HepG2 (cell line): ENCODE results near the gene ARHGDIA. TPM values are rescaled to one million over a fixed set of nuclear protein-coding genes. Genes with fewer than 3 reads are reported as not detected.
A peak's percentile ranks its signal among the peaks of the same experiment; 100 is the strongest.

Experiments
- BRD4 ChIP-seq: sonication (generic); formaldehyde crosslinking; IDR thresholded peaks from 2 replicates; pipeline ENCODE4 v1.4.0; 2020; ENCODE audit warnings: missing genetic modification reagents
- CBX5 ChIP-seq: sonication (generic); formaldehyde crosslinking; IDR thresholded peaks from 2 replicates; pipeline ENCODE4 v1.4.0; 2020; ENCODE audit warnings: missing genetic modification reagents, borderline replicate concordance
- CC2D1A ChIP-seq: sonication (generic); formaldehyde crosslinking; IDR thresholded peaks from 2 replicates; pipeline ENCODE4 v1.8.1; 2023; ENCODE audit warnings: mild to moderate bottlenecking, missing genetic modification reagents
- CENPX ChIP-seq: sonication (generic); formaldehyde crosslinking; IDR thresholded peaks from 2 replicates; pipeline ENCODE4 v1.9.0; 2021; ENCODE audit warnings: mild to moderate bottlenecking, missing genetic modification reagents, moderate library complexity
- ELF4 ChIP-seq: sonication (generic); formaldehyde crosslinking; IDR thresholded peaks from 2 replicates; pipeline ENCODE4 v1.5.0; 2020; ENCODE audit warnings: missing genetic modification reagents, mild to moderate bottlenecking, moderate library complexity, borderline replicate concordance
- GLI4 ChIP-seq: sonication (generic); formaldehyde crosslinking; IDR thresholded peaks from 2 replicates; pipeline ENCODE4 v1.5.1; 2020; ENCODE audit warnings: missing genetic modification reagents, mild to moderate bottlenecking, moderate library complexity, borderline replicate concordance
- HNRNPUL1 ChIP-seq: fragments of 200-400 bp; formaldehyde crosslinking; IDR thresholded peaks from 2 replicates; pipeline ENCODE4 v1.6.1; 2017; ENCODE audit warnings: low read depth, mild to moderate bottlenecking, low read length, moderate library complexity
- JUND ChIP-seq: sonication (generic); formaldehyde crosslinking; IDR thresholded peaks from 2 replicates; pipeline ENCODE4 v1.8.0; 2022; ENCODE audit warnings: mild to moderate bottlenecking, missing genetic modification reagents
- MYC ChIP-seq: sonication (generic); formaldehyde crosslinking; IDR thresholded peaks from 2 replicates; pipeline ENCODE4 v1.9.0; 2021; ENCODE audit warnings: missing genetic modification reagents, borderline replicate concordance
- NRL ChIP-seq: sonication (generic); formaldehyde crosslinking; IDR thresholded peaks from 2 replicates; pipeline ENCODE4 v1.5.0; 2020; ENCODE audit warnings: missing genetic modification reagents, mild to moderate bottlenecking, moderate library complexity, borderline replicate concordance
- RARG ChIP-seq: sonication (generic); formaldehyde crosslinking; IDR thresholded peaks from 2 replicates; pipeline ENCODE4 v1.4.0; 2020; ENCODE audit warnings: low read depth, mild to moderate bottlenecking, missing genetic modification reagents
- SAFB2 ChIP-seq: sonication (generic); formaldehyde crosslinking; IDR thresholded peaks from 2 replicates; pipeline ENCODE4 v1.5.1; 2020; ENCODE audit warnings: missing genetic modification reagents, low read depth, mild to moderate bottlenecking, borderline replicate concordance
- SMAD9 ChIP-seq: sonication (generic); formaldehyde crosslinking; IDR thresholded peaks from 2 replicates; pipeline ENCODE4 v1.5.1; 2020; ENCODE audit warnings: mild to moderate bottlenecking, missing genetic modification reagents
- TRIM24 ChIP-seq: sonication (generic); formaldehyde crosslinking; IDR thresholded peaks from 2 replicates; pipeline ENCODE4 v1.8.0; 2022; ENCODE audit warnings: mild to moderate bottlenecking, missing genetic modification reagents
- YY1 ChIP-seq: IDR thresholded peaks from 2 replicates; pipeline ENCODE4 v1.6.1; 2011; ENCODE audit warnings: low read length, low read depth, moderate library complexity, mild to moderate bottlenecking; ENCODE audit not compliant: insufficient read depth, insufficient replicate concordance
- ZNF121 ChIP-seq: sonication (generic); formaldehyde crosslinking; IDR thresholded peaks from 2 replicates; pipeline ENCODE4 v1.5.0; 2020; ENCODE audit warnings: mild to moderate bottlenecking, missing genetic modification reagents
- ZNF333 ChIP-seq: sonication (generic); formaldehyde crosslinking; IDR thresholded peaks from 2 replicates; pipeline ENCODE4 v1.4.0; 2020; ENCODE audit warnings: mild to moderate bottlenecking, missing genetic modification reagents, borderline replicate concordance
- ZNF414 ChIP-seq: sonication (generic); formaldehyde crosslinking; IDR thresholded peaks from 2 replicates; pipeline ENCODE4 v1.5.0; 2020; ENCODE audit warnings: missing genetic modification reagents
- ZNF512B ChIP-seq: sonication (generic); formaldehyde crosslinking; IDR thresholded peaks from 2 replicates; pipeline ENCODE4 v1.5.1; 2020; ENCODE audit warnings: missing genetic modification reagents, mild to moderate bottlenecking, borderline replicate concordance
- ZNF543 ChIP-seq: sonication (generic); formaldehyde crosslinking; IDR thresholded peaks from 2 replicates; pipeline ENCODE4 v1.4.0; 2020; ENCODE audit warnings: mild to moderate bottlenecking, missing genetic modification reagents
- ZNF546 ChIP-seq: sonication (generic); formaldehyde crosslinking; conservative IDR thresholded peaks from 2 replicates; pipeline ENCODE4 v1.8.1; 2023; ENCODE audit warnings: mild to moderate bottlenecking, missing genetic modification reagents
- ZNF563 ChIP-seq: sonication (generic); formaldehyde crosslinking; IDR thresholded peaks from 2 replicates; pipeline ENCODE4 v1.8.0; 2022; ENCODE audit warnings: mild to moderate bottlenecking, moderate library complexity, missing genetic modification reagents
- ZNF576 ChIP-seq: sonication (generic); formaldehyde crosslinking; IDR thresholded peaks from 2 replicates; pipeline ENCODE4 v1.4.0; 2020; ENCODE audit warnings: mild to moderate bottlenecking, missing genetic modification reagents
- ZNF691 ChIP-seq: sonication (generic); formaldehyde crosslinking; IDR thresholded peaks from 2 replicates; pipeline ENCODE4 v1.4.0; 2020; ENCODE audit warnings: missing genetic modification reagents, low read depth, mild to moderate bottlenecking, borderline replicate concordance
- ZNF703 ChIP-seq: sonication (generic); formaldehyde crosslinking; IDR thresholded peaks from 2 replicates; pipeline ENCODE4 v1.5.1; 2020; ENCODE audit warnings: missing genetic modification reagents, mild to moderate bottlenecking, moderate library complexity, borderline replicate concordance
- polyA plus RNA-seq, 8 experiments: library from polyadenylated mRNA; depleted of rRNA in 3 of 8; stranded (reverse) in 7 of 8; unstranded in 1 of 8; fragments of >200 nt; fragmentation: Illumina TruSeq in 4 of 8; extraction: Trizol in 4 of 8; gene quantifications; 2 replicates each; pipeline versions ENCODE4 v1.2.1 to v1.2.3, GENCODE V29; 2011 to 2016; ENCODE audit warnings: low read depth in 4 of 8, missing spikeins in 1 of 8, mixed read lengths in 1 of 8; ENCODE audit not compliant: insufficient read depth in 1 of 8
- total RNA-seq, 5 experiments: library from RNA; depleted of rRNA; stranded (reverse); fragments of >200 nt; fragmentation: Illumina TruSeq; extraction: Trizol; gene quantifications; 2 replicates each; pipeline ENCODE4 v1.2.3, GENCODE V29; 2016; ENCODE audit warnings: low read depth in 1 of 5

ARHGDIA gene
- total and polyA plus RNA-seq, 2 of the 13 experiments (the other 11 are each of a cell fraction or from before 2014, with no cell fraction given), result 40.0 to 64.0 TPM

DNA sequence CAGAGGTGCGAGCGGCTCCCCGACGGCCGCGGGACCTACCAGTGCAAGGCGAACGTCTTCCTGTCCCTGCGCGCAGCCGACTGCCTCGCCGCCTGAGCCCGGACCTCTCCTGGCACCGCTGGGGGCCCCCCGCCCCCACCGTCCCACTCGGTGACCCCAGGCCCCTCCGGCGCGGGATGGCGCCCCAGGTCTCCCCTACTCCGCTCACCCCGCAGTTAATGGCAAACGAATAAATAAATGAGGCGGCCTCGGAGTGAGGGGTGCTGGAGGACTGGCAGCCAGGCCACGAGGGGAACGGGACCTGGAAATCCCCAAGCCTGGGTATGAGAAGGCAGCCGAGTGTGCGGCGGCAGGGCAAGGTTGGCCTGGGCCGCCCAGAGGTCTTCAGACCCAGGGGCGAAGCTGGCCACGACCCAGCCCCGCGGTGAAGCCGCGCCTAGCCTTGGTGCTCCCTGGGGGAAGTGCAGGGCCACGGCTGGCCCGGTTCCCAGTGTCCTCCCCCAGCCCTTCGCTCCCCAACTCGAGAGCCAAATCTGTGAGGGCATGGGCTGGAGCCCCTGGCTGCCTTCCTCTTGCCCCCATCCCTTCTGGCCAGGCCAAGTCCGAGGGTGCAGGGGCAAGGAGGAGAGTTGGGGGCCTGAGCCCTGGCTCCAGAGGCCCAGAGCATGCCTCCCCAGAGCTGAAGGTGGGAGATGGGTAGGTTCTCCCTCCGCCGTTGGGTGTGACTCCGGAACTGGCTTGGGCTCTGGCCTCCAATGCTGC, 31.7 kb upstream of the ARHGDIA start (continued):
- peak; percentile 43; the same call in 1 of the 2 replicates for TF ChIP-seq ZNF546 (CRISPR knock-in tag)
- no peak for TF ChIP-seq RARG (CRISPR knock-in tag)
- no peak for TF ChIP-seq GLI4
- TF ChIP-seq CBX5 (CRISPR knock-in tag), result no peak
- TF ChIP-seq HNRNPUL1, result no peak
- 0 out of 2 replicates have a peak, but pooled peaks have one; percentile 63 for TF ChIP-seq ZNF563 (CRISPR knock-in tag)
- TF ChIP-seq ELF4 (CRISPR knock-in tag), result no peak
- TF ChIP-seq ZNF691 (CRISPR knock-in tag), result no peak; the same call in 1 of the 2 replicates
- no peak for TF ChIP-seq CC2D1A
- no peak for TF ChIP-seq ZNF512B
- TF ChIP-seq ZNF121, result 0 out of 2 replicates have a peak, but pooled peaks have one; percentile 5
- TF ChIP-seq ZNF543, result no peak
- 0 out of 2 replicates have a peak, but pooled peaks have one; percentile 38 for TF ChIP-seq NRL (CRISPR knock-in tag)
- no peak for TF ChIP-seq ZNF576 (CRISPR knock-in tag)
- no peak for TF ChIP-seq SMAD9 (CRISPR knock-in tag)
- no peak for TF ChIP-seq CENPX (CRISPR knock-in tag)
- no peak; the same call in 1 of the 2 replicates for TF ChIP-seq SAFB2
- TF ChIP-seq JUND (CRISPR knock-in tag), result no peak
- TF ChIP-seq BRD4 (CRISPR knock-in tag), result no peak
- TF ChIP-seq ZNF414 (CRISPR knock-in tag), result no peak
- no peak for TF ChIP-seq ZNF333 (CRISPR knock-in tag)
- 0 out of 2 replicates have a peak, but pooled peaks have one; percentile 3 for TF ChIP-seq MYC
- no peak for TF ChIP-seq YY1
- TF ChIP-seq ZNF703 (CRISPR knock-in tag), result no peak
- no peak for TF ChIP-seq TRIM24
